ENCODE results near the gene RPL28.

GRCh38 chr19:55400281-55401087, 14.8 kb downstream of the RPL28 start:
- TF ChIP-seq EZH2 (IDR thresholded peaks at IDR 0.05; ENCODE audit: low read length, unreplicated experiment) (no peak), CTCF (conservative IDR thresholded peaks at IDR 0.05; ENCODE audit: low read depth, low read length) (no peak)
